Nephron (organoid): ENCODE measurements around the gene BTBD9.

Source experiments
- H3K27ac Mint-ChIP-seq, 3 experiments: 2 replicates each; pipeline ENCODE4 v1.8.0; 2020; ENCODE audit warnings: mixed read lengths in 3 of 3, mild to moderate bottlenecking in 2 of 3, moderate library complexity in 1 of 3
- H3K27me3 Mint-ChIP-seq: 2 replicates; pipeline ENCODE4 v1.8.0; 2021; ENCODE audit warnings: low read depth, mild to moderate bottlenecking, moderate library complexity, mixed read lengths
- H3K36me3 Mint-ChIP-seq: 2 replicates; pipeline ENCODE4 v1.8.0; 2020; ENCODE audit warnings: low read depth, mixed read lengths
- H3K4me1 Mint-ChIP-seq: 2 replicates; pipeline ENCODE4 v1.8.0; 2020; ENCODE audit warnings: mixed read lengths
- H3K4me3 Mint-ChIP-seq, 3 experiments: 2 replicates each; pipeline ENCODE4 v1.8.0; 2020; ENCODE audit warnings: mild to moderate bottlenecking in 3 of 3, mixed read lengths in 3 of 3, moderate library complexity in 2 of 3
- H3K9me3 Mint-ChIP-seq: 2 replicates; pipeline ENCODE4 v1.8.0; 2020; ENCODE audit warnings: mixed read lengths
- TF ChIP-seq, protein P1 (sequence below), 3 experiments: fragments of 200-600 bp; sonication (generic); IDR thresholded peaks; one replicate each; pipeline ENCODE4 v1.5.0; 2021; ENCODE audit warnings: antibody characterized with exemption in 3 of 3; ENCODE audit not compliant: unreplicated experiment in 3 of 3

BTBD9 gene

DNA sequence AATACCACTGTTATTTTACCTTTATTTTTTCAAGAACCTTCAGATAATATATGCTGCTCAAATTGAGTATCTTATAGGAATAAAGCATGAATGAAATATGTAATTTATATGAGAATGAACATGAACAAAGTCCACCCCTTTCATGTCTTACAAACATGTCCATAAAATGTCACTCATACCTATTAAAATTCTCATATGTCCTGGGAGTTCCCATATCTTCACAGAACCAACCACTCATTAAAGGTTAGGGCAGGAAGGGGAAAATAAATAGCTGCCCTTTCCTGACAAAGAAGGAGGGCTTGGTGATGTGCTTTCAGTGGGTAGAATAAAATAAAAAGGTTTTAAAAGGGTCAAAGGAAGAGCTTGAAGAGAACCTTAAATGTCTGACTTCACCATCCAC is 125.3 kb downstream of the BTBD9 start:
- Mint-ChIP-seq H3K27ac (peak overlapping the region in 1 of 3 experiments; percentile 36), H3K4me1 (peaks cover 46% of the 10 kb centered on the region), H3K36me3 (no peaks in the 10 kb centered on the region), H3K27me3 (no peaks in the 10 kb centered on the region), H3K4me3 (no peak overlapping the region), H3K9me3 (no peaks in the 10 kb centered on the region)
- TF ChIP-seq, protein P1, sequence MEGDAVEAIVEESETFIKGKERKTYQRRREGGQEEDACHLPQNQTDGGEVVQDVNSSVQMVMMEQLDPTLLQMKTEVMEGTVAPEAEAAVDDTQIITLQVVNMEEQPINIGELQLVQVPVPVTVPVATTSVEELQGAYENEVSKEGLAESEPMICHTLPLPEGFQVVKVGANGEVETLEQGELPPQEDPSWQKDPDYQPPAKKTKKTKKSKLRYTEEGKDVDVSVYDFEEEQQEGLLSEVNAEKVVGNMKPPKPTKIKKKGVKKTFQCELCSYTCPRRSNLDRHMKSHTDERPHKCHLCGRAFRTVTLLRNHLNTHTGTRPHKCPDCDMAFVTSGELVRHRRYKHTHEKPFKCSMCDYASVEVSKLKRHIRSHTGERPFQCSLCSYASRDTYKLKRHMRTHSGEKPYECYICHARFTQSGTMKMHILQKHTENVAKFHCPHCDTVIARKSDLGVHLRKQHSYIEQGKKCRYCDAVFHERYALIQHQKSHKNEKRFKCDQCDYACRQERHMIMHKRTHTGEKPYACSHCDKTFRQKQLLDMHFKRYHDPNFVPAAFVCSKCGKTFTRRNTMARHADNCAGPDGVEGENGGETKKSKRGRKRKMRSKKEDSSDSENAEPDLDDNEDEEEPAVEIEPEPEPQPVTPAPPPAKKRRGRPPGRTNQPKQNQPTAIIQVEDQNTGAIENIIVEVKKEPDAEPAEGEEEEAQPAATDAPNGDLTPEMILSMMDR (IDR thresholded peaks at IDR 0.05; ENCODE audit: unreplicated experiment in 3 of 3): no peak

DNA sequence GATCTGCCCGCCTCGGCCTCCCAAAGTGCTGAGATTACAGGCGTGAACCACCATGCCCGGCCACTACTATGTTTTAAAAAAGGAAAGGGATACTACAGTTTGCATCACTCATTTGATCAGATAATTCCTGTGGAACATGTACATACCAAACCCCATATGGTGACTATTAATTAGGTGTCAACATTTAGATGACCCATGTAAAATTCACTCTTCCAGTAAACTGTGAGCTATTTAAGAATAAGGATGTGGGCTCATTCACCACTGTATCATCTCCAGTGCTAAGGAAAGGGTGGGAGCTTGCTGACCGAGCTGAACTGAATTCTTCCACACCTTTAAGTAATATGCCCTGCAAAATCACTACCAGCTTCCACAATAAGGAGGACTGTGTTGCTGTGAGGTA is 127.5 kb downstream of the BTBD9 start:
- TF ChIP-seq, protein P1 (IDR thresholded peaks at IDR 0.05; ENCODE audit: unreplicated experiment in 3 of 3): no peak
- no peaks in the 10 kb centered on the region for H3K36me3 Mint-ChIP-seq
- H3K27me3 Mint-ChIP-seq: no peaks in the 10 kb centered on the region
- peaks cover 39% of the 10 kb centered on the region for H3K4me1 Mint-ChIP-seq
- no peaks in the 10 kb centered on the region for H3K9me3 Mint-ChIP-seq
- H3K4me3 Mint-ChIP-seq: no peak overlapping the region
- H3K27ac Mint-ChIP-seq: no peak overlapping the region

DNA sequence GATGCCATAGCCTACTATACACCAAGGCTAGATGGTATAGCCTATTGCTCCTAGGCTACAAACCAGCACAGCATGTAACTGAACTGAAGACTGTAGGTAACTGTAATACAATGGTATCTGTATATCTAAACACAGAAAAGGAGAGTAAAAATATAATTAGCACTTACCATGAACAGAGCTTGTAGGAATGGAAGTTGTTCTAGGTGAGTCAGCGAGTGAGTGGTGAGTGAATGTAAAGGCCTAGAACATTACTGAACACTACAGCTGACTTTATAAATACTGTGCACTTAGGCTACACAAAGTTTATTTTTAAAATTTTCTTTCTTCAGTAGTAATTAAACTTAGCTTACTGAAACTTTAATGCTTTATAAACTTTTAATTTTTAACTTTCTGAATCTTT is 129.5 kb downstream of the BTBD9 start:
- H3K36me3 Mint-ChIP-seq: no peaks in the 10 kb centered on the region
- no peak overlapping the region for H3K4me3 Mint-ChIP-seq
- TF ChIP-seq, protein P1 (IDR thresholded peaks at IDR 0.05; ENCODE audit: unreplicated experiment in 3 of 3): no peak
- H3K4me1 Mint-ChIP-seq: peaks cover 20% of the 10 kb centered on the region
- H3K27me3 Mint-ChIP-seq: no peaks in the 10 kb centered on the region
- H3K27ac Mint-ChIP-seq: peak overlapping the region in 2 of 3 experiments; percentile 29 to 63
- no peaks in the 10 kb centered on the region for H3K9me3 Mint-ChIP-seq

DNA sequence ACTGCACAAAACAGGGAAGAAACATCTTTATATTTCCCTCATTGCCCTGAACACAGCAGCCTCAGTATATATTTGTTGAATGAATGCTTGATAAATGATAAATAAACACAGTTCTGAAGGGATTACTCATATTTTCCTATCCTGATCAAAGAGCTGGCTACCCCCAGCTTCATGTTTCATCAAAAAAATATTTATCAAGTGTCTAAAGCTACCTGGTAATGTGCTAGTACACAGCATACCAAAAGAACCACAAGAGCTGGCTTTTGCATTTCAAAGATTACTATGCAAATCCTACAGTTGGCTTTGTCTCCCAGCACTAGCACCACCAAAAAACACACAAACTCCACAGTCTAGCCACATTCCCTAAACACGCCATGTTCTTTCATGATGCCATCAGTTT is 130.0 kb downstream of the BTBD9 start:
- Mint-ChIP-seq H3K4me1 (peaks cover 16% of the 10 kb centered on the region), H3K4me3 (no peak overlapping the region), H3K27ac (peak overlapping the region in 2 of 3 experiments; percentile 29 to 63), H3K27me3 (no peaks in the 10 kb centered on the region), H3K36me3 (no peaks in the 10 kb centered on the region), H3K9me3 (no peaks in the 10 kb centered on the region)
- TF ChIP-seq, protein P1 (IDR thresholded peaks at IDR 0.05; ENCODE audit: unreplicated experiment in 3 of 3): no peak

DNA sequence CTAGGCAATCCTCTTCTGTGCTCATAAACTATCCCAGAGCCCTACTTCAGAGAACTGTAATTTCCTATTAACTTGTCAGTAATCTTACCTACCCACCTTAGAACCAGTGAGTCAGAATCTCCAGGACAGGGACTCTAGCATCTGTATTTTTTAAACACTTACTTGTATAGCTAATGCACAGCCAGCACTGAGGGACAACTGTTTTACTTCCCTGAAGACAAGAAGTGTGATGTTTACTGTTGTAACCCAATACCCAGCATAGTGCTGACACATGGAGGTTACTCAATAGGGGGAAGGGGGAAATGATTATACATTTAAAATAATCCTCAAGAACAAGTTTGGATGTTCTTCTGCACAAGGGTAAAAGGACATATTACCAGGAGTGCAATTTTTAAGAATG is 130.8 kb downstream of the BTBD9 start:
- TF ChIP-seq, protein P1 (IDR thresholded peaks at IDR 0.05; ENCODE audit: unreplicated experiment in 3 of 3): no peak
- peaks cover 15% of the 10 kb centered on the region for H3K4me1 Mint-ChIP-seq
- no peak overlapping the region for H3K4me3 Mint-ChIP-seq
- H3K27me3 Mint-ChIP-seq: no peaks in the 10 kb centered on the region
- H3K36me3 Mint-ChIP-seq: no peaks in the 10 kb centered on the region
- H3K27ac Mint-ChIP-seq: no peak overlapping the region
- H3K9me3 Mint-ChIP-seq: no peaks in the 10 kb centered on the region

DNA sequence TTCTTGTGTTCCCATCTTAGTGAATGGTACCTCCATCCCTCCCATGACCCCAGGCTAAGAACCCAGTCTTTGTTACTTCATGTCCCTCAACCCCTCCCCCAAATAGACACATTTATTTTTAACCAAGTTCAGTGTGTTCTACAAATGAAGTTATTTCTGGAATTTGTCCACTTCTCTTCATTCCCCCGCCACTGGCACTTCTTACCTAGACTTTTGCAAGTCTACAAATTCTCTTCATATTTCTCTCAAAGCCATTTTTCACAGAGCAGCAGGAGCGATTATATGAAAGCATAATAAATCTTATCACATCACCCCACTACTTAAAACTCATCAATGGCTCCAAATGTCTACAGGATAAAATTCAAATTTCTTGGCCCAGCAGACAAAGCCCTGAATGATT is 131.4 kb downstream of the BTBD9 start:
- Mint-ChIP-seq H3K4me3 (no peak overlapping the region), H3K9me3 (no peaks in the 10 kb centered on the region), H3K27me3 (no peaks in the 10 kb centered on the region), H3K27ac (no peak overlapping the region), H3K4me1 (peaks cover 9% of the 10 kb centered on the region), H3K36me3 (no peaks in the 10 kb centered on the region)
- TF ChIP-seq, protein P1 (IDR thresholded peaks at IDR 0.05; ENCODE audit: unreplicated experiment in 3 of 3): no peak
